Thyroid gland (tissue), 4 donors: ENCODE results near the gene UBE2R2.

Experiments used
- CTCF ChIP-seq, 6 experiments: fragments of 200-600 bp in 3 of 6; fragments of 450-650 bp in 3 of 6; sonication (generic) in 3 of 6; IDR thresholded peaks; one replicate each; pipeline ENCODE4 v1.5.1; 2016 to 2019; ENCODE audit warnings: antibody characterized with exemption in 6 of 6, mild to moderate bottlenecking in 2 of 6, inconsistent platforms in 1 of 6, moderate library complexity in 1 of 6
- POLR2A ChIP-seq, 2 donors: fragments of 450-650 bp; IDR thresholded peaks; one replicate each; pipeline ENCODE4 v1.6.1; 2017; ENCODE audit warnings: antibody characterized with exemption in 2 of 2, mild to moderate bottlenecking in 2 of 2, moderate library complexity in 1 of 2

- TF ChIP-seq CTCF (IDR thresholded peaks at IDR 0.05) = no peak
- TF ChIP-seq POLR2A (IDR thresholded peaks at IDR 0.05) = no peak
Measured at GRCh38 chr9:33868440-33868973, 51.5 kb downstream of the UBE2R2 start.
